ENCODE data around the gene PCCA.

Gene PCCA

DNA sequence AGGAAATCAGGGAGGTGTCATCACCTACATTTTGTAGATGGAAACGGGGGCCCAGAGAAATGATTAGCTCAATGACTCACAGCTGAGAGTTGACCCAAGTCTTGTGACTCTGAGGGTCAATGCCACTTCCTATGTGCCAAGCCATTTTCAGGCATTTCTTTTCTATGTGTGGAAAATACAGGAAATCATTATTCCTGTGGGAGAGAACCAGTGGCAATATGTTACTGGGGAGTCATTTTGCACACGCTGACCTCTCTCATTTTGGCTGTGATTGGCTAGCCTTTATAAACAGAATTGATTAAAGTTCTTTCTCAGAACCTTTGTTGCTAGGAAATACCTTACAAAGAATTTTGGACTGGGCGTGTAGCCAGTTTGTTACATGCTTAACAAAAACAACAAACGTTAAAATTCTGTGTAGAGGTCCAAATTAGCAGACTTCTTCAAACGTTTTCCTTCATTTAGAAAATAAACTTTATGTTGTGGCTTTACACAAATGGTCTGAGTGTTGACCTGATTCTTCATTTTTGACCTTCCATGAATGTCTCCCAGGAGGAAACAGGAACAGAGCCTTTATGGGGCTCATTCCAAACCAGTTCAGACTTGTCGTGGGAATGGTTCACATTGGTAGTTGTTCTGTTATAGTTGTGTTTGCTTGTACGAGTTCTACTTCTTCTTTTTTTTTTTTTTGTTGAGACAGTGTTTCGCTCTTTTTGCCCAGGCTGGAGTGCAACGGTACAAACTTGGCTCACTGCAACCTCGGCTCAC, 11.4 kb downstream of the PCCA start:
- Histone ChIP-seq H3K4me2 (ENCODE audit: low read length, poor library complexity, severe bottlenecking) (peak overlapping the region; percentile 19), H4K8ac (ENCODE audit: low read length) (no peak overlapping the region), H2BK15ac (ENCODE audit: low read depth, poor library complexity, severe bottlenecking) (no peak overlapping the region), H2AFZ (ENCODE audit: low read depth, low read length) (no peak overlapping the region), H2BK120ac (ENCODE audit: low read depth, low read length) (no peak overlapping the region), H2BK12ac (ENCODE audit: low read length in 2 of 2) (no peak overlapping the region), H3K4ac (ENCODE audit: low read depth in 1 of 2, low read length in 2 of 2) (peak overlapping the region in 1 of 2 experiments; percentile 28), H3K36me3 (ENCODE audit: control insufficient read depth in 1 of 2, insufficient read depth in 2 of 2, low read depth in 1 of 2, low read length in 2 of 2) (peaks cover 3 to 8% of the 10 kb centered on the region in 2 experiments), H2AK5ac (ENCODE audit: low read length, severe bottlenecking) (peak overlapping the region; percentile 77), H3K23ac (ENCODE audit: low read length in 2 of 2) (no peak overlapping the region), H3K4me1 (ENCODE audit: control insufficient read depth, insufficient read depth, low read depth, low read length) (peaks cover 6% of the 10 kb centered on the region), H2BK5ac (ENCODE audit: low read depth, low read length, poor library complexity, severe bottlenecking) (no peak overlapping the region), H4K91ac (ENCODE audit: low read length) (no peak overlapping the region), H3K79me1 (replicated peaks; ENCODE audit: low read length, poor library complexity, severe bottlenecking) (peaks cover 3% of the 10 kb centered on the region), H3K4me3 (ENCODE audit: insufficient read depth in 1 of 2, low read depth in 1 of 2, low read length in 2 of 2) (peak overlapping the region in 1 of 2 experiments; percentile 30), H3K18ac (ENCODE audit: low read depth in 1 of 2, low read length in 2 of 2) (peak overlapping the region in 1 of 2 experiments; percentile 29), H3K27me3 (ENCODE audit: control insufficient read depth in 1 of 2, insufficient read depth in 1 of 2, low read length in 2 of 2) (no peaks in the 10 kb centered on the region), H3K9ac (ENCODE audit: low read length) (peak overlapping the region; percentile 40), H3K14ac (ENCODE audit: low read length in 2 of 2) (no peak overlapping the region), H3K27ac (ENCODE audit: low read length, poor library complexity, severe bottlenecking) (peak overlapping the region; percentile 90), H3K9me3 (ENCODE audit: control insufficient read depth, low read length) (no peaks in the 10 kb centered on the region)
- 59% methylated on average over 7 of the region's 10 CpGs for WGBS
- peak; percentile 81 for DNase-seq

DNA sequence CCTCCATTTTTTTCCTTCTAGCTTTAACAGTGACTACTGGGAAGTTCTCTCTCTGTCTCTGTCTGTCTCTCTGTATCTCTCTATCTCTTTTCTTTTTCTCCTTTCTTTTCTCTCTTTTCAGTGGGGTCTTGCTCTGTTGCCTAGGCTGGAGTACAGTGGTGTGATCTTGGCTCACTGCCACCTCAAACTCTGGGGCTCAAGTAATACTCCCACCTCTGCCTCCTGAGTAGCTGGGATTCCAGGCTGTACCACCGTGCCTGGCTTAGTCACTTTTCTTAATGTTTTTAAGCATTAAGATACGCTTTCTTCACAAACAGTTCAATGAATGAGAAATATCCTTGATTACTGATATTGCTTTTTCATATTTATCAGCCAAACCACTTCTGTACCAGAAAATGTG, 13.1 kb downstream of the PCCA start:
- no CpG with 5 or more reads among the region's 2 CpGs for WGBS
- H3K27ac ChIP-seq (ENCODE audit: low read length, poor library complexity, severe bottlenecking), result peak overlapping the region; percentile 57
- H3K27me3 ChIP-seq (ENCODE audit: control insufficient read depth in 1 of 2, insufficient read depth in 1 of 2, low read length in 2 of 2), result no peaks in the 10 kb centered on the region
- no peak overlapping the region for H3K4ac ChIP-seq (ENCODE audit: low read depth in 1 of 2, low read length in 2 of 2)
- H2BK5ac ChIP-seq (ENCODE audit: low read depth, low read length, poor library complexity, severe bottlenecking), result no peak overlapping the region
- no peak overlapping the region for H3K4me2 ChIP-seq (ENCODE audit: low read length, poor library complexity, severe bottlenecking)
- no peak for DNase-seq
- H2AFZ ChIP-seq (ENCODE audit: low read depth, low read length), result no peak overlapping the region
- no peak overlapping the region for H3K9ac ChIP-seq (ENCODE audit: low read length)
- no peak overlapping the region for H3K23ac ChIP-seq (ENCODE audit: low read length in 2 of 2)
- H3K79me1 ChIP-seq (replicated peaks; ENCODE audit: low read length, poor library complexity, severe bottlenecking), result peaks cover 5% of the 10 kb centered on the region
- H3K9me3 ChIP-seq (ENCODE audit: control insufficient read depth, low read length), result no peaks in the 10 kb centered on the region
- peak overlapping the region; percentile 54 for H4K8ac ChIP-seq (ENCODE audit: low read length)
- H4K91ac ChIP-seq (ENCODE audit: low read length), result no peak overlapping the region
- H3K4me1 ChIP-seq (ENCODE audit: control insufficient read depth, insufficient read depth, low read depth, low read length), result peaks cover 9% of the 10 kb centered on the region
- no peak overlapping the region for H2BK120ac ChIP-seq (ENCODE audit: low read depth, low read length)
- H3K36me3 ChIP-seq (ENCODE audit: control insufficient read depth in 1 of 2, insufficient read depth in 2 of 2, low read depth in 1 of 2, low read length in 2 of 2), result peaks cover 3 to 14% of the 10 kb centered on the region in 2 experiments
- H2AK5ac ChIP-seq (ENCODE audit: low read length, severe bottlenecking), result peak overlapping the region; percentile 90
- peak overlapping the region in 1 of 2 experiments; percentile 66 for H3K18ac ChIP-seq (ENCODE audit: low read depth in 1 of 2, low read length in 2 of 2)
- no peak overlapping the region for H2BK15ac ChIP-seq (ENCODE audit: low read depth, poor library complexity, severe bottlenecking)
- H2BK12ac ChIP-seq (ENCODE audit: low read length in 2 of 2), result no peak overlapping the region
- H3K14ac ChIP-seq (ENCODE audit: low read length in 2 of 2), result no peak overlapping the region
- H3K4me3 ChIP-seq (ENCODE audit: insufficient read depth in 1 of 2, low read depth in 1 of 2, low read length in 2 of 2), result no peak overlapping the region

DNA sequence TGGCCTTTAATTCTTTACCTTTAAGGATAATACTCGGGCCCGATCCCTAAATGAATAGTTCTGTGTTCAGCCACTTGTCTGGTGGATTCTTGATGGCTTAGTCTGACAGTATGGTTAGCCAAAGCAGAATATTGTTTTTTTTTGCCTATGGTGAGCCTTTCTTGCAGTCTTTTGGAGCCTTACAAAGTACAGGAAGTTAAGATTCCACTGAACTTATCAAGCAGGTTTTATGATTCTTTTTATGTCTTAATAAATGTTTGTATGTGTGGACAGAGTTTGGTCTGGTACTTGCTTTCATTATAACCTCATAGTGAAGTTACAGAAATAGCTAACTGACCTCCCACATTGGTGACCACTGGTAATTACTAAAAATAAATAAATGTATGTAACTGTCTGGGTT, 17.1 kb downstream of the PCCA start:
- H3K4ac ChIP-seq (ENCODE audit: low read depth in 1 of 2, low read length in 2 of 2), result no peak overlapping the region
- H3K4me3 ChIP-seq (ENCODE audit: insufficient read depth in 1 of 2, low read depth in 1 of 2, low read length in 2 of 2), result no peak overlapping the region
- DNase-seq, result peak; percentile 9
- H3K27ac ChIP-seq (ENCODE audit: low read length, poor library complexity, severe bottlenecking), result peak overlapping the region; percentile 78
- no peaks in the 10 kb centered on the region for H3K27me3 ChIP-seq (ENCODE audit: control insufficient read depth in 1 of 2, insufficient read depth in 1 of 2, low read length in 2 of 2)
- no peak overlapping the region for H2BK15ac ChIP-seq (ENCODE audit: low read depth, poor library complexity, severe bottlenecking)
- H2AFZ ChIP-seq (ENCODE audit: low read depth, low read length), result no peak overlapping the region
- no peak overlapping the region for H3K4me2 ChIP-seq (ENCODE audit: low read length, poor library complexity, severe bottlenecking)
- H3K36me3 ChIP-seq (ENCODE audit: control insufficient read depth in 1 of 2, insufficient read depth in 2 of 2, low read depth in 1 of 2, low read length in 2 of 2), result peaks cover 3 to 16% of the 10 kb centered on the region in 2 experiments
- no peak overlapping the region for H4K8ac ChIP-seq (ENCODE audit: low read length)
- no peaks in the 10 kb centered on the region for H3K9me3 ChIP-seq (ENCODE audit: control insufficient read depth, low read length)
- no peak overlapping the region for H2BK12ac ChIP-seq (ENCODE audit: low read length in 2 of 2)
- H3K79me1 ChIP-seq (replicated peaks; ENCODE audit: low read length, poor library complexity, severe bottlenecking), result peaks cover 10% of the 10 kb centered on the region
- H3K23ac ChIP-seq (ENCODE audit: low read length in 2 of 2), result no peak overlapping the region
- no peak overlapping the region for H4K91ac ChIP-seq (ENCODE audit: low read length)
- H3K14ac ChIP-seq (ENCODE audit: low read length in 2 of 2), result no peak overlapping the region
- H3K4me1 ChIP-seq (ENCODE audit: control insufficient read depth, insufficient read depth, low read depth, low read length), result peaks cover 10% of the 10 kb centered on the region
- no peak overlapping the region for H3K9ac ChIP-seq (ENCODE audit: low read length)
- no peak overlapping the region for H2AK5ac ChIP-seq (ENCODE audit: low read length, severe bottlenecking)
- 88% methylated on average over 2 of the region's 2 CpGs for WGBS
- no peak overlapping the region for H2BK5ac ChIP-seq (ENCODE audit: low read depth, low read length, poor library complexity, severe bottlenecking)
- no peak overlapping the region for H3K18ac ChIP-seq (ENCODE audit: low read depth in 1 of 2, low read length in 2 of 2)
- H2BK120ac ChIP-seq (ENCODE audit: low read depth, low read length), result no peak overlapping the region

DNA sequence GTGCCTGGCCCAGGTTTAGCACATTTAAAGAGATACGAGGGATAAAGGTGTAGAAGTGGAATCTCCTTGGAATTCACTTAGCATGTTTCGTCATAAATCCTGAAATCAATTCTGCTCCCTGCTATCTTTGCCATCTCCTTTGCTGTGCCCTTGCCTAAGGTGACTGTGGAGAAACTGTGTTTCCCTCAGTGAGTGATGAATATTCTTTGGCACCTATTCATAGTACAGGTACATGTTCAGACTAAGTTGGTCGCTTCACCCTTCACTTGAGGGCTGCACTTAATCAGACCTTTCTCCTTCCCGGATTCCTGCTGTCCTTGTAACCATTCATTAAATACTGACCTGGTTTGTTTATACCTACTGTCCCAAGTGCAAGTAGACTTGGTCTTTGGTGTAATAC, 17.8 kb downstream of the PCCA start:
- H3K27ac ChIP-seq (ENCODE audit: low read length, poor library complexity, severe bottlenecking), result peak overlapping the region; percentile 9
- H2BK15ac ChIP-seq (ENCODE audit: low read depth, poor library complexity, severe bottlenecking), result no peak overlapping the region
- H2BK5ac ChIP-seq (ENCODE audit: low read depth, low read length, poor library complexity, severe bottlenecking), result peak overlapping the region; percentile 22
- no peak overlapping the region for H2BK120ac ChIP-seq (ENCODE audit: low read depth, low read length)
- DNase-seq, result no peak
- H3K36me3 ChIP-seq (ENCODE audit: control insufficient read depth in 1 of 2, insufficient read depth in 2 of 2, low read depth in 1 of 2, low read length in 2 of 2), result peaks cover 3 to 16% of the 10 kb centered on the region in 2 experiments
- H3K27me3 ChIP-seq (ENCODE audit: control insufficient read depth in 1 of 2, insufficient read depth in 1 of 2, low read length in 2 of 2), result no peaks in the 10 kb centered on the region
- H3K4me1 ChIP-seq (ENCODE audit: control insufficient read depth, insufficient read depth, low read depth, low read length), result peaks cover 8% of the 10 kb centered on the region
- no peak overlapping the region for H3K23ac ChIP-seq (ENCODE audit: low read length in 2 of 2)
- no peak overlapping the region for H2BK12ac ChIP-seq (ENCODE audit: low read length in 2 of 2)
- H3K79me1 ChIP-seq (replicated peaks; ENCODE audit: low read length, poor library complexity, severe bottlenecking), result peaks cover 10% of the 10 kb centered on the region
- no peak overlapping the region for H2AFZ ChIP-seq (ENCODE audit: low read depth, low read length)
- peak overlapping the region; percentile 57 for H2AK5ac ChIP-seq (ENCODE audit: low read length, severe bottlenecking)
- H4K8ac ChIP-seq (ENCODE audit: low read length), result no peak overlapping the region
- no peak overlapping the region for H3K4me3 ChIP-seq (ENCODE audit: insufficient read depth in 1 of 2, low read depth in 1 of 2, low read length in 2 of 2)
- H3K4ac ChIP-seq (ENCODE audit: low read depth in 1 of 2, low read length in 2 of 2), result no peak overlapping the region
- H3K9me3 ChIP-seq (ENCODE audit: control insufficient read depth, low read length), result no peaks in the 10 kb centered on the region
- no peak overlapping the region for H3K18ac ChIP-seq (ENCODE audit: low read depth in 1 of 2, low read length in 2 of 2)
- no peak overlapping the region for H3K9ac ChIP-seq (ENCODE audit: low read length)
- 97% methylated on average over 4 of the region's 4 CpGs for WGBS
- H4K91ac ChIP-seq (ENCODE audit: low read length), result no peak overlapping the region
- peak overlapping the region in 1 of 2 experiments; percentile 48 for H3K14ac ChIP-seq (ENCODE audit: low read length in 2 of 2)
- no peak overlapping the region for H3K4me2 ChIP-seq (ENCODE audit: low read length, poor library complexity, severe bottlenecking)

Data from mesenchymal stem cell (in vitro differentiated cells and primary cell).